Measurements from ENCODE around the gene CYTH3. TPM values are rescaled to one million over a fixed set of nuclear protein-coding genes. Genes with fewer than 3 reads are reported as not detected.

The CYTH3 gene
- total and polyA plus RNA-seq, 9 donors = 14.8 to 29.6 (median 18.9) TPM

GRCh38 chr7:6250364-6250833 lies 22.0 kb downstream of the CYTH3 start:
- intact Hi-C loops (cut with DNase I) = no loop called here
- H3K4me1 ChIP-seq (ENCODE audit: insufficient read depth) = peaks cover 4% of the 10 kb centered on the region

GRCh38 chr7:6249043-6249442 lies 23.4 kb downstream of the CYTH3 start:
- WGBS, 3 donors = 96 to 98% (median 97%) methylated on average over 4 of the region's 4 CpGs

More at GRCh38 chr7:6250364-6250833, 22.0 kb downstream of the CYTH3 start:
- WGBS, 3 donors = 81 to 95% (median 93%) methylated on average over 4 of the region's 4 CpGs
- no peaks in the 10 kb centered on the region for H3K36me3 ChIP-seq
- H3K4me3 ChIP-seq = no peak overlapping the region
- no peaks in the 10 kb centered on the region for H3K9me3 ChIP-seq
- TF ChIP-seq CTCF (IDR thresholded peaks at IDR 0.05) = no peak
- TF ChIP-seq EP300 (IDR thresholded peaks at IDR 0.05) = no peak
- no peak for TF ChIP-seq POLR2A (IDR thresholded peaks at IDR 0.05)
- no peak for DNase-seq
- H3K27me3 ChIP-seq = no peaks in the 10 kb centered on the region
- H3K27ac ChIP-seq = no peak overlapping the region

GRCh38 chr7:6248581-6248980 lies 23.8 kb downstream of the CYTH3 start:
- no peaks in the 10 kb centered on the region for H3K9me3 ChIP-seq
- no peak for DNase-seq
- no peaks in the 10 kb centered on the region for H3K27me3 ChIP-seq
- WGBS, 3 donors = 62 to 79% (median 72%) methylated on average over 6 of the region's 6 CpGs
- TF ChIP-seq EP300 (IDR thresholded peaks at IDR 0.05) (no peak), CTCF (IDR thresholded peaks at IDR 0.05) (no peak), POLR2A (IDR thresholded peaks at IDR 0.05) (no peak)
- peaks cover 4% of the 10 kb centered on the region for H3K4me1 ChIP-seq (ENCODE audit: insufficient read depth)
- no peak overlapping the region for H3K4me3 ChIP-seq
- H3K27ac ChIP-seq = no peak overlapping the region
- intact Hi-C loops (cut with DNase I) = no loop called here
- H3K36me3 ChIP-seq = no peaks in the 10 kb centered on the region

More at GRCh38 chr7:6249043-6249442, 23.4 kb downstream of the CYTH3 start:
- H3K4me3 ChIP-seq = no peak overlapping the region
- no peak for DNase-seq
- no peaks in the 10 kb centered on the region for H3K9me3 ChIP-seq
- intact Hi-C loops (cut with DNase I) = no loop called here
- H3K4me1 ChIP-seq (ENCODE audit: insufficient read depth) = peaks cover 4% of the 10 kb centered on the region
- no peak overlapping the region for H3K27ac ChIP-seq
- H3K36me3 ChIP-seq = no peaks in the 10 kb centered on the region
- no peaks in the 10 kb centered on the region for H3K27me3 ChIP-seq
- no peak for TF ChIP-seq POLR2A (IDR thresholded peaks at IDR 0.05)
- no peak for TF ChIP-seq EP300 (IDR thresholded peaks at IDR 0.05)
- TF ChIP-seq CTCF (IDR thresholded peaks at IDR 0.05) = no peak

- no peaks in the 10 kb centered on the region for H3K27me3 ChIP-seq
- intact Hi-C loops (cut with DNase I) = no loop called here
- H3K4me3 ChIP-seq = no peak overlapping the region
- TF ChIP-seq EP300 (IDR thresholded peaks at IDR 0.05) = no peak
- TF ChIP-seq POLR2A (IDR thresholded peaks at IDR 0.05) = no peak
- no peak for TF ChIP-seq CTCF (IDR thresholded peaks at IDR 0.05)
- no peak for DNase-seq
- no peak overlapping the region for H3K27ac ChIP-seq
- H3K4me1 ChIP-seq (ENCODE audit: insufficient read depth) = peaks cover 4% of the 10 kb centered on the region
- H3K9me3 ChIP-seq = no peaks in the 10 kb centered on the region
- WGBS, 3 donors = 57 to 70% (median 62%) methylated on average over 8 of the region's 8 CpGs
- no peaks in the 10 kb centered on the region for H3K36me3 ChIP-seq
Measured at GRCh38 chr7:6246251-6246917, 26.0 kb downstream of the CYTH3 start.

Measured in ovary (tissue), 9 donors.